Type B pancreatic cell (in vitro differentiated cells): ENCODE measurements around the gene FRAS1. TPM values are rescaled to one million over a fixed set of nuclear protein-coding genes. Genes with fewer than 3 reads are reported as not detected.
A peak's percentile ranks its signal among the peaks of the same experiment; 100 is the strongest.

ENCODE experiments used
- DNase-seq: peaks from one replicate; pipeline ENCODE4 v3.0.0; 2021; ENCODE audit warnings: mixed read lengths; ENCODE audit not compliant: unreplicated experiment; ENCODE audit errors: extremely low spot score
- H3K27ac Mint-ChIP-seq: 2 replicates; pipeline ENCODE4 v1.8.0; 2021; ENCODE audit warnings: mild to moderate bottlenecking, mixed read lengths
- H3K27me3 Mint-ChIP-seq: 2 replicates; pipeline ENCODE4 v1.8.0; 2021; ENCODE audit warnings: mixed read lengths
- H3K36me3 Mint-ChIP-seq: 2 replicates; pipeline ENCODE4 v1.8.0; 2021; ENCODE audit warnings: mixed read lengths
- H3K4me1 Mint-ChIP-seq: one replicate; pipeline ENCODE4 v1.8.0; 2021; ENCODE audit warnings: mixed read lengths; ENCODE audit not compliant: unreplicated experiment
- H3K4me3 Mint-ChIP-seq: 2 replicates; pipeline ENCODE4 v1.8.0; 2021; ENCODE audit warnings: mild to moderate bottlenecking, mixed read lengths
- H3K9me3 Mint-ChIP-seq: 2 replicates; pipeline ENCODE4 v1.8.0; 2021; ENCODE audit warnings: mixed read lengths
- total RNA-seq: library from RNA; stranded (reverse); gene quantifications from 2 replicates; pipeline ENCODE4 v1.2.1, GENCODE V29; 2021; ENCODE audit warnings: low replicate concordance
- TF ChIP-seq, protein P1 (sequence below): fragments of 200-600 bp; sonication (generic); conservative IDR thresholded peaks from 2 replicates; pipeline ENCODE4 v1.5.0; 2021; ENCODE audit warnings: antibody characterized with exemption, mild to moderate bottlenecking

FRAS1 gene
- total RNA-seq, 1 donor from 2014 or later = 37.7 TPM

DNA sequence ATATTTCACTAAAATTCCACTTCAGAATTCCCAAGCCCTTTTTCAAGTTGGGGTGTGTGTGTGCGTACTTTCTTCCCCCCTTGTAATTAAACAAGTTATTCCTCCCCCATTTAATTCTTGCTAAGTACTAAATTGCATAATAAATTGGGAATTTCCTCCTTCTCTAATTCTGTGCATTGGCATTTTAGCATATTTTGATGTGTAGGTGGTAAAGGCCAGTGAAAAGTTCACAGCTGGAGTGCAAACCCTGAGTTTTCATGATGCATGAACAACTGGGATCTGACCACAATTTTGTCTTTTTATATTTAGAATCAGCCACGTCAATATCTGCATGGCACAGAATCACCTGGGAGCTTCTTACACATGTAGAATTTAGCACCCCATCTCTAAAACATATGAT is 513.0 kb downstream of the FRAS1 start:
- no peak for DNase-seq
- H3K36me3 Mint-ChIP-seq = peaks cover 13% of the 10 kb centered on the region
- TF ChIP-seq, protein P1, sequence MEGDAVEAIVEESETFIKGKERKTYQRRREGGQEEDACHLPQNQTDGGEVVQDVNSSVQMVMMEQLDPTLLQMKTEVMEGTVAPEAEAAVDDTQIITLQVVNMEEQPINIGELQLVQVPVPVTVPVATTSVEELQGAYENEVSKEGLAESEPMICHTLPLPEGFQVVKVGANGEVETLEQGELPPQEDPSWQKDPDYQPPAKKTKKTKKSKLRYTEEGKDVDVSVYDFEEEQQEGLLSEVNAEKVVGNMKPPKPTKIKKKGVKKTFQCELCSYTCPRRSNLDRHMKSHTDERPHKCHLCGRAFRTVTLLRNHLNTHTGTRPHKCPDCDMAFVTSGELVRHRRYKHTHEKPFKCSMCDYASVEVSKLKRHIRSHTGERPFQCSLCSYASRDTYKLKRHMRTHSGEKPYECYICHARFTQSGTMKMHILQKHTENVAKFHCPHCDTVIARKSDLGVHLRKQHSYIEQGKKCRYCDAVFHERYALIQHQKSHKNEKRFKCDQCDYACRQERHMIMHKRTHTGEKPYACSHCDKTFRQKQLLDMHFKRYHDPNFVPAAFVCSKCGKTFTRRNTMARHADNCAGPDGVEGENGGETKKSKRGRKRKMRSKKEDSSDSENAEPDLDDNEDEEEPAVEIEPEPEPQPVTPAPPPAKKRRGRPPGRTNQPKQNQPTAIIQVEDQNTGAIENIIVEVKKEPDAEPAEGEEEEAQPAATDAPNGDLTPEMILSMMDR = no peak

DNA sequence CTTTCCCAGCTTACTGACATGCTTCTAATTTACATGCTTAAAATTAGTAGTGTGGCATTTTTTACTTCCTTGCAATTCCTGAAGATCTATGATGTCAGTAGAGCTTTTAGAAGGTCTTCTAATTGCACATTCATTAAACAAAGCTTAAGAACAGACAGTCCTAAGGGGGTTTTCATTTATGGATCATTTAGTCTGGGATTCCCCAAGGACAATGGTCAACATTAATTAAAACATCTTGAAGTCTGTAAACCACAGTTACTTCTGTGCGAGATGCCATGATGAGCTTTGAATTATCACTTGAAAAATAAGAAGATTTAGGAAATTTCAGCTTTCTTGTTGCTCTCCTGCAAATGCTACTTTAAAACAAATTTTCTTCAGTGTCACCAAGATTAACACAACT is 514.7 kb downstream of the FRAS1 start:
- Mint-ChIP-seq H3K4me1 (peaks cover 32% of the 10 kb centered on the region), H3K36me3 (peaks cover 22% of the 10 kb centered on the region), H3K27me3 (no peaks in the 10 kb centered on the region), H3K4me3 (no peak overlapping the region), H3K27ac (no peak overlapping the region), H3K9me3 (no peaks in the 10 kb centered on the region)
- TF ChIP-seq, protein P1 = no peak
- DNase-seq = no peak

More for the DNA sequence above, 513.0 kb downstream of the FRAS1 start:
- H3K27me3 Mint-ChIP-seq = no peaks in the 10 kb centered on the region
- no peak overlapping the region for H3K4me3 Mint-ChIP-seq
- H3K4me1 Mint-ChIP-seq = peaks cover 46% of the 10 kb centered on the region
- H3K9me3 Mint-ChIP-seq = no peaks in the 10 kb centered on the region
- H3K27ac Mint-ChIP-seq = peak overlapping the region; percentile 98

DNA sequence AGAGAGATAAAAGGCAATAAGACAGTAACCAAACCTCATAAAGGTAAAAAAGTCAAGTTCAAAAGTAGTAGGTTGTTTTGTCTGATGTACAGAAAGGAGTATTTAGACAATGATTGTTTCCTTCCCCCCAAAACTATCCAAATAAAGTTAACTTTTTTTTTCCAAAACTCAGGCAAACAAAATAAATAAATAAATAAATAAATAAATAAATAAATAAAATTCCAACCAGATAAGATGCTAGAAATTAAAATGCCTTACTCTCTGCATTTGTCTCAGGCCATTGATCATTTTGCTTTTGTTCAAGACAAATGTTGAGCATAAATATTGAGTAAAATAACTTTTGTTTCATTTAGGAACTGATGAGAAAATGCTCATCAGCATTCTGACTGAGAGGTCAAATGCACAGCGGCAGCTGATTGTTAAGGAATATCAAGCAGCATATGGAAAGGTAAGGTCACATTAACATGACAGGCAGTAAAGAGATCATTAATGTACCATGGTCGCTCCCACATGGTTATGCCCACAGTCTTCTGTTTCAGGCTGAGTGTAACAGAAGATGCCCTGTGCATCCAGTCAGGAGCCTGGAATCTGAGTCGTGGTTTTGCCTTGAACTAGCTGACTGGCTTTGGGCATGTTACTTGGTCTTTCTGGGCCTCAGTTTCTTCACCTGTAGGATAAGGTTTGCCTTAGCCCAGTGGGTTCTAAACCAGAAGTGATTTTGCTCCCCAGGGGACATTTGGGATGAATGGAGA is 521.7 kb downstream of the FRAS1 start:
- H3K4me1 Mint-ChIP-seq = no peaks in the 10 kb centered on the region
- no peak overlapping the region for H3K27ac Mint-ChIP-seq
- DNase-seq = no peak
- H3K36me3 Mint-ChIP-seq = peaks cover 27% of the 10 kb centered on the region
- H3K27me3 Mint-ChIP-seq = no peaks in the 10 kb centered on the region
- TF ChIP-seq, protein P1 = no peak
- no peaks in the 10 kb centered on the region for H3K9me3 Mint-ChIP-seq
- no peak overlapping the region for H3K4me3 Mint-ChIP-seq

DNA sequence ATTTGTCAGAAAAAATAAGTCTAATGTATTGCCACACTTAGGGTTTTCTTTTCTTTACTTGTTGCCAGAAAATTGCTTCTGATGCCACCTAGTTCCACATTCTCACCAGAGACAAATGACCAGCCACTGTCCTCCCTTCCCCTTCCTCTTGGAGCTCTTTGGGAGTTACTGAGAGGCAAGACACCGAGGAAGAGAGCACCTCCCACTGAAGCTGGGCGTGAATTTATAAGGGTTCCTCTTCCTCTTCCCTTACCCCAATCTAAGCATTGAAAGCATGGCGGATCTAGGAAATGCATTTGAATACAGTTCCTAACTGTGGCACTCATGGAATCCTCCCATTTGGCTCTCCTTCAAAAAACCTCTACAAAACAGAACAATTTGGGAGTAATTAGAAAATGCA is 524.5 kb downstream of the FRAS1 start:
- no peaks in the 10 kb centered on the region for H3K9me3 Mint-ChIP-seq
- no peaks in the 10 kb centered on the region for H3K27me3 Mint-ChIP-seq
- H3K4me1 Mint-ChIP-seq = no peaks in the 10 kb centered on the region
- no peak for DNase-seq
- TF ChIP-seq, protein P1 = no peak
- peaks cover 23% of the 10 kb centered on the region for H3K36me3 Mint-ChIP-seq
- H3K4me3 Mint-ChIP-seq = no peak overlapping the region
- no peak overlapping the region for H3K27ac Mint-ChIP-seq

DNA sequence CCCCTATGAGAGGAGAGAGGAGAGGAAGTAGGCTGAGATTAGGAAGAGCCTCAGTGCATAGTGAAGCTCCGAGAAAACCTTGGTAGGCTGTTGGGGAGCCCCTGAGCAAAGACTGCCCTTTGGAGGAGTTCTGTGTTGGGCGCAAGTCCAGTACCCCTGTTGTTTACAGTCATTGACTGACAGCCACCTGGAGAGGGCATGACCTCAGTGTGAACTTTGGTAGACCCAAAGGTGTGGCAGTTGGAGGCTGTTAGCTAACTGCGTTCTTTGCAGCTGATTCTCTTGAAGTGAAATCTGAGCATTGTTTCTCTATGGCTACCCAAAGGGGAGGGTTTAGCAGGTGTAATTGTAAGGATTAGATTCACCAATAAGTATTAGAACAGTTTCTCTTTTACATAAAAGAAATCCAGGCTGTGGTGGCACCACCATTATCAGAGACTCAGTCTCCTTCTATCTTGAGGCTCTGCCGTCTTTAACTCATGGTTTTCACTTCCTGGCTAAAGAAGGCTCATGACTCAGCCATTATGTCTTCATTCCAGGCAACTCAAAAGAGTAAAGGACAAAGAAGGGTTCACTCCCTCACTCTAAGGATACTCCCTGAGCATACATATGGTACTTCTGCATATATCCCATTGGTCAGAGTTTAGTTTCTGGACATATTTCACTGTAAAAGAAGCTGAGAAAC is 527.9 kb downstream of the FRAS1 start:
- H3K4me1 Mint-ChIP-seq = no peaks in the 10 kb centered on the region
- H3K27ac Mint-ChIP-seq = no peak overlapping the region

More for the DNA sequence above, 527.9 kb downstream of the FRAS1 start:
- no peak for DNase-seq
- no peaks in the 10 kb centered on the region for H3K27me3 Mint-ChIP-seq
- TF ChIP-seq, protein P1 = no peak
- no peak overlapping the region for H3K4me3 Mint-ChIP-seq
- no peaks in the 10 kb centered on the region for H3K9me3 Mint-ChIP-seq
- H3K36me3 Mint-ChIP-seq = peaks cover 20% of the 10 kb centered on the region
